CD1c-positive myeloid dendritic cell (primary cell): ENCODE measurements around the gene IFNA8.
"Not testable (repeated sequence)": the region's sequence is repeated elsewhere in the genome, so short reads cannot be mapped to it uniquely, and the experiment has no call there.

Source experiments
- DNase-seq: peaks from one replicate; pipeline ENCODE4 v3.0.0-alpha.2; 2016; ENCODE audit errors: extremely low spot score

The IFNA8 gene

GRCh38 chr9:21428235-21428634, 19.3 kb downstream of the IFNA8 start:
- DNase-seq, result no peak

- DNase-seq, result peak; percentile 37
Measured at GRCh38 chr9:21429191-21429590, 20.3 kb downstream of the IFNA8 start.

DNA sequence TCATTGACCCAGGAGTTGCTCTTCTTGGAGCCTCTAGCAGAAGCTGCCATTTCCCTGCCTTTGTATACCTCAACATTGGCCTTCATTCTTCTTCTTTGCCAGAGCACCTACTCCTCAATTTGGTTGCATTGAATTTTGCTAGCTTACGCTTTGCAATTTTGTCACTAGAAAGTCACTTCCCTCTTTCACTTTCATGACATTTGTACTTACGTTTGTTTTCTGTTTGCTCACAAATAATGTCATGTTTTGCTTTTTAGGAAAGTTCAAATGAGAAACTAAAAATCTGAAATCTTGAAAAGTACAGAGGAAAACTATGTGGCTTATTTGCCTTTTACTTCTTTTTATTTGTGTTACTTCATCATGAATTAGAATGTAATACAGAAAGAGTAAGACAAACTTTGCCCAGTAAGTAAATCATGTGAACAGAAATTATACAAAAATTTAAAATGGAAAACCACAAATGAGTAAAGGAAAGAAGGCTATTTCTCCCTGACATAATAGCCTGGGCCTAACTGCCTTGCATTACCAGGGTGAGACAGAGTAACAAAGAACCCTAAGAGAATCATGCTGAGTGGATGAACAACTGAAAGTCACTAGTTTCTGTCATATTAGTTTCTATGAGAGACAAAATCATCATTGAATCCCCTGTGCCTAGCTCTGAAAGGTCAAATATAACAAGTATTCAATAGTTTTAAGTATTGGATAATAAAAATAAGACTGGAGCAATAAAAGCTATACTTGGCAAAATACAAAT, 23.9 kb downstream of the IFNA8 start:
- DNase-seq, result peak; percentile 37

DNA sequence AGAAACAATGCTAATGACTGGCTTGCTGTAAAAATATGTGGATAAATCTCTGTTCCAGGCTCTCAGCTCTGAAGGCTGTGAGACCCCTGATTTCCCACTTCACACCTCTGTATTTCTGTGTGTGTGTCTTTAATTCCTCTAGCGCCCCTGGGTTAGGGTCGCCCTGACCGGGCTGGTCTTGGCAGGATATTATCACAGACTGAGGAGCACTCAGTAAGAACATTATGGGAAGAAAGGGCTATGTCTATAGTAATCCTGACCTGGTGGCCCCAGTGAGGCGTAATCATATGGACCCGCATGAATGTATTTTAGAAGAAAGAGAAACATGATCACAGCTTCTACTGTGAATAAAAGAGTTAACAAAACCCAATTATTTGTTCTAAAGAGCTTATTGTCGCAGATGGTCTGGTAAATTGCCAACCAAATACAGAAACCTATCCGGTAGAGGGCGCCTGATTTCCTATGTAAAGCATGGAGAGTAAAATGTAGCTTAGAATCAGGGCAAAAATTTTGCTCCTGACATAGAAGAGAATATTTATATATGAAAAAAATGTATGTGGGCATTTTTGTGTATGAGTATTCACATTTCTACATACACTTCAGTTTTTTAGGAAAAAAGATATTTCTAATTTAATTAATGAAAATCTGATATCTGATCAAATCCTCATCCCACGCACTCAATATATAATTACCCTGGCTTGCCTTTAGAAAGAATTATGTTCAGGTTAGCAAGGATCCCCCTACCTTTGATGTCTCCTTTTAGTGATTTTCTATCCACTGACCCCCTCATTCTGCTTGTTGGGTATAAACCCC, 25.5 kb downstream of the IFNA8 start:
- DNase-seq, result peak; percentile 69

- not testable (repeated sequence) for DNase-seq
Measured at GRCh38 chr9:21435015-21435383, 26.1 kb downstream of the IFNA8 start.

DNA sequence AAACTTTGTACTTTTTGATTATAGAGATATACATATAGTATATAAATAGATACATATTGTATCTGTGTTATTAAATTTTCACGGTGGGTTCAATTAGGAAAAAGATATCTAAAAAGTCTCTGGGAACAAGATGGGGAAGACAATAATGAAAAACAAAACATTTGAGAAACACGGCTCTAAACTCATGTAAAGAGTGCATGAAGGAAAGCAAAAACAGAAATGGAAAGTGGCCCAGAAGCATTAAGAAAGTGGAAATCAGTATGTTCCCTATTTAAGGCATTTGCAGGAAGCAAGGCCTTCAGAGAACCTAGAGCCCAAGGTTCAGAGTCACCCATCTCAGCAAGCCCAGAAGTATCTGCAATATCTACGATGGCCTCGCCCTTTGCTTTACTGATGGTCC, 31.2 kb downstream of the IFNA8 start, which contains the start of gene IFNA1:
TSS of gene IFNA1 (plus strand) at position 301 of the 400 bp plus-strand sequence. CDS start at position 370, 69 bp downstream.
- no peak for DNase-seq

- DNase-seq, result peak; percentile 87
Measured at GRCh38 chr9:21443849-21444625, 35.1 kb downstream of the IFNA8 start.

- DNase-seq, result not testable (repeated sequence)
Measured at GRCh38 chr9:21449312-21449711, 40.4 kb downstream of the IFNA8 start.

DNA sequence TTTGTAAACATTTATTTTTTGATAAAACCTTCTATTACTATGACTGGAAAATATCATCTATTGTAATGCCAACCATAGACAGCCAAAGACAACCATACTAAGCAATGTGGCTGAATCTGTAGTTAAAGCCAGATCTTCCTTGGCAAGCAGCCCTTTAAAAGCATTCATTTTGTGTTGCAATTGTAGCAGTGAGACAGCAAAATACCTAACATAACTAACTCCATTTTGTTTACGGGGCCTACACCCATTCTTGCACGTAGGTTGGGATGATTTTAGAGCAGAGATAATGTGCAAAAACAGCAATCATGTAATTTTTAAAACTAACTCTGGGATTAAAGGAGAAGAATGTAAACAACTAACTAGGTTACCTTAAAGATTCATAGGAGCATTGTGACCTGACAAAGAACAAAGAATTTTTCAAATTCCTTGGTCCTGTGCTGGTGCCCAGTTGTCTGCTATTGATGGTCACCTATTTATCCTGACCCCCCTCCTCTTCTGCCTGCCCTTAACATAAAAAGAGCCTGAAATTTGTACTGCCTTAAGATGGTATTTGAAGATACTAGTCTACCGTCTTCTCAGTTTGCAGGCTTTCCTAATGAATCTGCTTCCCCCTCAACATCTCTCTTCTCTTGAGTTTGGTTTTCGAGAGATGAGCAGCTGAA, 41.9 kb downstream of the IFNA8 start:
- no peak for DNase-seq

DNA sequence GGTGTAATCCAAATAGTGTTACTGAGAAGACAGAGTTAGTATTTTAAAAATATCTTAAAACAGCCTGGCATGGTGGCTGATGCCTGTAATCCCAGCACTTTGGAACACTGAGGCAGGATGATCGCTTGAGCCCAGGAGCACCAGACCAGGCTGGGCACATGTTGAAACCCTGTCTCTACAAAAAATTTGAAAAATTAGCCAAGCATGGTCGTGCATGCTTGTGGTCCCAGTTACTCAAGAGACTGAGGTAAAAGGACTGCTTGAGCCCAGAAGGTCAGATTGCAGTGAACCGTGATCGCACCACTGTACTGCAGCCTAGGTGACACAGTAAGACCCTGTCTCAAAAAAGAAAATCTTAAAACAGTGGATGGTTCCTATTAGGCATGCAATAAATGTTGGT, 43.8 kb downstream of the IFNA8 start:
- no peak for DNase-seq

DNA sequence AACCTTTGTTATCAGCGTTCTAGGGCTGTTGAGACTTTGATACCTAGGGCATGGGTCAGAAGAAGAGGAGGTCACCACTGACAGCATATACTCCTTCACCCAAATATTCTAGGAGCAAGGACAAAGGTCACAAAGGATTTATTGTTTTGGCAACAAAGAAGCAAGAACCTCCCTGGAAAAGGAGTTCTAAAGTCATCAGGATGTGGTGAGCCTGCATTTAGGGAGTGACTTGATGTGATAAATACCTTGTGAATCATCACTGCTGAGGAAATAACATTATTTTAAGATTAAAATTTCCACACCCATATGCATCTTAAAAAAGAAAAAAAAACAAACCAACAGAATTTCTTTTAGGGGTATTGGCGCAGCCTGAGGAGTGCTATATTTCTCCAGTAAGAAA, 45.2 kb downstream of the IFNA8 start:
- DNase-seq, result no peak

DNA sequence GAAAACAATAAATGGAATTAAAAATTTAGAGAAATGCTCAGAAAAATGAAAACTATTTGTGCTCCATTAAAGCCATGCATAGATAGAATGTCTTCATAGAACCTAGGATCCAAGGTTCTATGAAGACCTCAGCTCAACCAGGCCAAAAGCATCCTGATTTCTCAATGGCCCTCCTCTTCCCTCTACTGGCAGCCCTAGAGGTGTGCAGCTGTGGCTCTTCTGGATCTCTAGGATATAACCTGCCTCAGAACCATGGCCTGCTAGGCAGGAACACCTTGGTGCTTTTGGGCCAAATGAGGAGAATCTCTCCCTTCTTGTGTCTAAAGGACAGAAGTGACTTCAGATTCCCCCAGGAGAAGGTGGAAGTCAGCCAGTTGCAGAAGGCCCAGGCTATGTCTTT, 46.4 kb downstream of the IFNA8 start:
- peak; percentile 48 for DNase-seq
